HG03469 (cell line): Measurements from ENCODE around the gene RBL1.
A peak's percentile ranks its signal among the peaks of the same experiment; 100 is the strongest.
"Not testable (repeated sequence)": the region's sequence is repeated elsewhere in the genome, so short reads cannot be mapped to it uniquely, and the experiment has no call there.

Source experiments
- ATAC-seq: cut with Tn5 transposase; IDR thresholded peaks from one replicate; pipeline ENCODE4 v1.9.1; 2021; ENCODE audit warnings: mild to moderate bottlenecking, moderate library complexity, moderate number of reproducible peaks; ENCODE audit not compliant: unreplicated experiment

The RBL1 gene

GRCh38 chr20:37095599-37096414 lies at the start of gene RBL1:
TSS of gene RBL1 (minus strand) at chr20:37095997. CDS start at chr20:37095928, 69 bp downstream.
- peak; percentile 44 for ATAC-seq

DNA sequence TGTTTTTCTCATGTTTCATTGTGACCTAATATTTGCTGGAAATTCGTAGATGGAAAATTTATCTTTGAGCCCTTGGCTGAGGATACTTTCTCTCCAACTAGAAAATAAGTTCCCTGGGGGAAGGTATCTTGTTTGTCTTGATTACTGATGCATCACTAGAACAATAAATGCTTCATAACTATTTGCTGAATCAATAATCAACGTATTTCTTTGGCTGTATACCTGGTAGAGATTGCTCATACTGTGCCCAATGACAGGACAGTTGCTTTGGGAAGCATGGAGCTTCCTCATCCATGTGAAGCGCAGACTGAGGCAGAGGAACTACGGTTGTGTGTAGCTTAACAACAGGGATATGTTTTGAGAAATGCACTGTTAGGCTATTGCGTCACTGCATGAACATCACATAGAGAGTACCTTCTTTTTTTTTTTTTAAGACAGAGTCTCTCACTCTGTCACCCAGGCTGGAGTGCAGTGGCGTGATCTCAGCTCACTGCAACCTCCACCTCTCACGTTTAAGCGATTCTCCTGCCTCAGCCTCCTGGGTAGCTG lies 49.1 kb upstream of the RBL1 start:
- ATAC-seq, result no peak

DNA sequence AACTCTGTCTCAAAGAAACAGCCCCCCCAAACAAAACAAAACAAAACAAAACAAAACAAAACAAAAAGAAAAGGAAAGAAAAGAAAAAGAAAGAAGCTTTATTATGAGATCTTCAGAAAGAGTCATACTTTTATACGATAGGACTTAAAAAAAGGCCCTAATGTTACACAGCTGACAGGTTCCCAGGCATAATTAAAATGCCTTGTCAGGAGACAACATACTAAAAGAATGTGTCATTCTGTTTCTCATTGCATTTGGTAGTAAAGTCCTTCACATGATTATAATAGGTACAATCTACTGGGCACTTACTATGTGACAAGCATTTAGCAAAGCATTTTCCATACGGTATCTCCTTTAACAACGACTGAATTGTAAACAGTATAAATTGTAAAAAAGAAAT lies 46.9 kb upstream of the RBL1 start:
- ATAC-seq, result no peak

DNA sequence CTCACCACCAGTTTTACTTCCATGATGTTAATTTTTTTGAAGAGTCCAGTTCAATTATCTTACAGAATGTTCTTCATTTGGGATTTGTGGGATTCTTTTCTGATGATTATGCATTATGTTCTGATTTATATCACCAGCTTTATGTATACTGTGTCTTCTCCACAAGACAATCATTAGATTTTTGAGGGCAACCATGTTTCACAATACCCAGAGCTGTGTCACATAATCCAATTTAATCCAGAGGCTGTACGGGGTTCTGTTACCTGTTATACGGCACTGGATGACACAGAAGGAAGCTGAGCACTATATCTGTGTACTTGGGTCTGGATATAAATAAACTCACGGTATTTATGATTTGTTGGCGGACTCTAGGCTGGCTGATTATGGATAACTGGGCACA lies 41.8 kb upstream of the RBL1 start:
- ATAC-seq, result no peak

GRCh38 chr20:37133952-37134351 lies 38.2 kb upstream of the RBL1 start:
- ATAC-seq, result no peak

GRCh38 chr20:37131486-37131885 lies 35.7 kb upstream of the RBL1 start:
- no peak for ATAC-seq

GRCh38 chr20:37128803-37129202 lies 33.0 kb upstream of the RBL1 start:
- ATAC-seq, result no peak

- ATAC-seq, result not testable (repeated sequence)
These were observed 30.5 kb upstream of the RBL1 start for GRCh38 chr20:37126290-37126689.

DNA sequence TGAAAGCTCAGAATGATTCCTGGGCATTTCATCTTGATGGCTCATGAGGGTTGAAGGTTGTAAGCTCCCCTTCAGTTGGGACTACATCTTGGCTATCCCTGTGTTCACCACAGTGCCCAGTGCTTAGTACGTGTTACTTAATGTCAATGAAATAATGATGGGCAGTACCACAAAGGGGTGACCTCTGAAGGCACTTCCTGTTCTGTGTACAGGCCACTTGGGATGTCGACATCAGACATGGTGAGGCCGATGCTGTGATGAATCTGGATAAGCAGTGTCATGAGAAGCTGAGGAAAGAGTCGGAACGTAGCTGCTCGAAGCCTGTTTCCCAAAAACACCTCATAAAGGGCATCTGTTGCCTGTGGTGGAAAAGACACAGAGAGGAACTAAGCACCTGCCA lies 27.6 kb upstream of the RBL1 start:
- no peak for ATAC-seq

DNA sequence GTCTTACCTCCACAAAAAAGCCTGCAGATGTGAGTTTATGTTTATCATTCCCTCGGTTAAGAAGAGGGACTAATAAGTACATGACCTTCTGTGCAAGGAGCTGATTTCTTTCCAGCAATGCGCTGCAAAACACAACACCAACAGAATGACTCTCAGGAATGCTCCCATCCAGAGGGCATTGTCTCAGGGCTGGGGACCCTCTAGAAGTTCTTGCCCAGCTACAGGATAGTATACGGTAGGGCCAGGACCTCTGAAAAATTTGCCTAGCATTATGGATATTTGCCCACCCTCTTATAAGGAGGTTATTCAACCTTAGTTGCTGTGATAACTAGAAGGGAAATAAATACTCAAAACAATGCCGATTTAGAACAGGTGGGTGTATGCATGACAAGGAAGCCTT lies 24.7 kb upstream of the RBL1 start:
- no peak for ATAC-seq

DNA sequence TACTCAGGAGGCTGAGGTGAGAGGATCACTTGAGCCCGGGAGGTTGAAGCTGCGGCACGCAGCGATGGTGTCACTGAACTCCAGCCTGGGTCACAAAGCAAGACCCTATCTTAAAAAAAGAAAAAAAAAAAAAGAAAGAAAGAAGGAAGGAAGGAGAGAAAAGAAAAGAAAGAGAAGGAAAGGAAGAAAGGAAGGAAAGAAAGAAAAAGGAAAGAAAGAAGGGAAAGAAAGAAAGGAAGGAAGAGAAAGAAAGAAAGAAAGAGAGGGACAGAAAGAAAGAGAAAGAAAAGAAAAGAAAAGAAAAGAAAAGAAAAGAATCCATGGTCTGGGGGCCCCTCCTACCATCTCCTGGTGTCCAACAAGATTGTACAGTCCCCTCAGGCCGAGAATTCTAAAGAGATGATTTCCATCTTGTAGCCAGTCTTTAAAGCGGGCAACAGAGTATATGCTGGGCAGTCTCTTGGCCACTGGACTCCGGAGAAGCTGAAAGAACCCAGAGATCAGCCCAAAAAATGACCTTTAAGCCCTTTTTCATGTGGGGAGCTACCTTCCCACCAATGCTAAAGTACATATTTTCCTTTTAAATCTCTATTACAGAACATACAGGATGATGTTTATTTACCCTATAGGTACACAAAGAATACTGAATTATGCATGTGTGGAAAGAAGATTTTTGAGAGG lies 23.7 kb upstream of the RBL1 start:
- no peak for ATAC-seq

- ATAC-seq, result no peak
These were observed 18.2 kb upstream of the RBL1 start for GRCh38 chr20:37114012-37114411.

- no peak for ATAC-seq
These were observed 16.2 kb upstream of the RBL1 start for GRCh38 chr20:37111926-37112455.

- no peak for ATAC-seq
These were observed 12.9 kb upstream of the RBL1 start for GRCh38 chr20:37108676-37109075.

- ATAC-seq, result no peak
These were observed 6.8 kb upstream of the RBL1 start for GRCh38 chr20:37102571-37102970.

- no peak for ATAC-seq
These were observed 731 bp upstream of the RBL1 start for GRCh38 chr20:37096415-37097041.

GRCh38 chr20:37095108-37095598 lies 644 bp downstream of the RBL1 start:
- peak; percentile 11 for ATAC-seq

- no peak for ATAC-seq
These were observed 5.4 kb downstream of the RBL1 start for GRCh38 chr20:37090407-37090806.

DNA sequence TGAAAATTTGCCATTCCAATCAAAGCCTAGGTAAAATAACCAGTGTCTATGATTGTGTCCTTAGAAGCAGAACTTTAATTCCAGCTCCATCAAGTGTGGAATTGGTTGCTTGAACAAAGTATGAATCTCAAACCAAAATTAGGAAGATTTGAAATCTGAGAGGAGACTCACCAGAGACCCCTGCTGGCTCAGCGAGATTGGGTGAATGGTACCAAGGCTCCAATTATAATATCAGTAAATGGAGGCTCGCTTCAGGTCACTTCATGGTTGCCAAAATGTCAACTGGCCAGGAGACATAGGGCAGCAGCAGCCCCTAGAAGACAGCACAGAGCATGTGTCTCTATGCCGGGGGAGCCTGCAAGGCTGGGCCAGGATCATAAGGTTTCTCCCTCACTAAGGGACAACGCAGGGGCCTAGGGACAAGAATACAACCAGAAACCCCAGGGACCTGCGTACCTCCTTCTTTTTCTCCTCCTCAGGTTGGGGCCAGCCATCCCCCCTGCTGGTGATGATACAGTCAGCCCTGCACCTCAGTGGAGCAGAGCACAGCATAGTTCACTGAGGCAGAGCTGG lies 14.0 kb downstream of the RBL1 start:
- ATAC-seq, result no peak

DNA sequence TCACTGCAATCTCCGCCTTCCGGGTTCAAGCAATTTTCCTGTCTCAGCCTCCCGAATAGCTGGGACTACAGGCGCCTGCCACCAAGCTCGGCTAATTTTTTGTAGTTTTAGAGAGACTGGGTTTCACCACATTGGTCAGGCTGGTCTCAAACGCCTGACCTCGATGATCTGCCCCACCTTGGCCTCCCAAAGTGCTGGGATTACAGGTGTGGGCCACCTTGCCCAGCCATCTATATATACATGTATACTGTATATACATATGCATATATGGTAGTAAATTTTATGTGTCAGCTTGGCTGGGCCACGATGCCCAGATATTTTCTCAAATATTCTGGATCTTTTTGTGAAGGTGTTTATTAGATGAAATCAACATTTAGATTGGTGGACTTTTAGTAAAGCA lies 18.8 kb downstream of the RBL1 start:
- ATAC-seq, result no peak
